Measurements from ENCODE around the gene NIPAL3.
"Not testable (repeated sequence)": the region's sequence is repeated elsewhere in the genome, so short reads cannot be mapped to it uniquely, and the experiment has no call there.

The NIPAL3 gene

DNA sequence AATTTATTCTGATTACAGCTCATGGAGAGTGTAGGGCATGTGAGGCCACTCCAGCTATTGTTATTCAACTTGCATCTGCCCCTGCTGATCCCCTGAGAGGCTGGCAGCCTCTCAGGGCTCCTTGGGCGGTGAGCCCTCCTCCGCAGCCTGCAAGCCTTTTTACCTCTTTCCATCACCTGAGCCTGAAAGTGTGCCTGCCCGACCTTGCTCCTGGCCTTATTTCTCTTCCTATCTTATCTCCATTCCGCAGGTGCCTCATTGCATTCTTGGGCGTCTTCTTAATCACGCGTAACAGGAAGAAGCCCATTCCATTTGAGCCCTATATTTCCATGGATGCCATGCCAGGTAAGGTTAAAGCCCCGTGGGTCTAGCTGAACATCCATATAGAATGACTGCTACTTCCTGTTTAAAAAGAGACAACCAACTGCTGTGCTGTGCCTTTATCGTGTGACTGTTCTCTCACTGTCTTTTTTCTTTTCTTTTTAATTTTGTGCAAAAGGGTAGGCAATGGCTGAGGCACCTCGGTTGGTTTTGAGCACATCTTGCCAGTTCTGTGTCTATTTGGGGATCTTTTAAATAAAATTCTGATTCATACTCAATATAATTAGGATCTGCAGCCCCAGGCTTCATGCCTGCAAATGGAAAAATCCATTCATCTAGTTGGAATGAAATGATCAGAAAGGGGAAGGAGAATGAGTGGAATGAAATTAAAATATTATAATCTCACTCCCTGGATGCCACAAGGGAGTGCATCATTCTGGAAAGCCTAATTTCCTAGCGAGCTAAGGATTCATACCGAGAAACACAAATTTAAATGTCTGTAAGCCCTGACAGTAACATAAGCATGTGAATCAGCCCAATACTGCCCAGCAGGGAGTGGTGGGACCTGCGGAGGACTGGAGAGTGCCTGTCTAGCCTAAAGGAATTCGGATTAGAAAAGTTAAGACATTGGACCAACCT is 48.5 kb downstream of the NIPAL3 start:
- DNase-seq = no peak

DNA sequence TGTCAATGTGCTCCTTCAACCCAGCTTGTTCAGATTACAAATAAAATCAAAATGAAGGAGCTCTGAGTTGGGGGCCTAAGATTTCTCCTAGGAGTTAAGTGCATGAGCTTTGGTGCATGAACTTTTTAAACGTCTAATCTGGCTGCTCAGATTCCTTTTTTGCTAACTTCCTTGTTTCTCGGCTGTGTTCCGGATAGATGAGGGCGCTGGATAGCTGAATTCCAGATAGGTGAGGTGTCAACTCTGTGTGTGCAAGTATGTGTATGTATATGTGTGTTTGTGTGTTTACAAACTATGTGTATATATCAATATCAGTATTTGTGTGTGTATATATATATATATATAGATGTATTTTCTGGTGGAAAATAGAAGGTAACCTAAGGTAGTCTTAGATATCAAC is 49.5 kb downstream of the NIPAL3 start:
- no peak for DNase-seq

DNA sequence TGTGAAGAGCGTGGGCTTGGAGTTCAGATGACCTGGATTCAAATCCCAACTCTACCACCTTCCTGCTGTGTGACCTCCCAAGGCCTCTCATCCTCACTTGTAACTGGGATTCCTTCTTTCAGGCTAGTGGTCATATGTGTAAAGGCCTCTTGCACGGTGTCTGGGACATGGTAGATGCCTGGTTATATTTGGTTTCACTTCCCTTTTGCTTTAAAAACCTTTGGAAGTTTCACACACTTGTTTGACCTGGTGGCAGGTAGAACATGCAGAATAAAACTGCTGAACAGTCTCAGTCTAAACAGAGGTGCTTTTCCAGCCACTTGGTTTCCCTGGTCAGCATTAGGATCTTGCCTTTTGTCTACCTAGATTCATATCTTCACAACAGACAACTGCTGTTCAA is 50.0 kb downstream of the NIPAL3 start:
- DNase-seq = no peak

DNA sequence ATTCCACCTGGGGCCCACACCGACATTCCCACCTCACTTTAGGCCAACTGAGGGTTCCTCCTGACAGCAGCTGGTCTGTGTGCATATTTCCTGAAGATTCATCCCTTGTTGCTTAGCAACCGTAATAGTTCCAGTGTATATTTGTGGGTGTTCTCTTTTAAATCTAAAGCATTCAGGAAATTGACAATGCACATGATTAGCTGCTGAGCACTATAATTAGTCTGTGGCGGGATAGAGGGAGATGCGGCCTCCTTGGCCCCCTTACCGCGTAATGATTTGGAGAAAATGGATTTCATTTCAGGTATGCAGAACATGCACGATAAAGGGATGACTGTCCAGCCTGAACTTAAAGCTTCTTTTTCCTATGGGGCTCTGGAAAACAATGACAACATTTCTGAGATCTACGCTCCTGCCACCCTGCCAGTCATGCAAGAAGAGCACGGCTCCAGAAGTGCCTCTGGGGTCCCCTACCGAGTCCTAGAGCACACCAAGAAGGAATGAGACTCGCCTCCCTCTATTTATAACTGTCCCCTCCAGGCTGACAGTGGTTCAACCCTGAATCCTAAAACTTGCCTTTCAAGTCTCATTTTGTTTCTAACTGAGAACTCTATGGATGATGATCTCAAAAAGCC is 53.2 kb downstream of the NIPAL3 start:
- no peak for DNase-seq

DNA sequence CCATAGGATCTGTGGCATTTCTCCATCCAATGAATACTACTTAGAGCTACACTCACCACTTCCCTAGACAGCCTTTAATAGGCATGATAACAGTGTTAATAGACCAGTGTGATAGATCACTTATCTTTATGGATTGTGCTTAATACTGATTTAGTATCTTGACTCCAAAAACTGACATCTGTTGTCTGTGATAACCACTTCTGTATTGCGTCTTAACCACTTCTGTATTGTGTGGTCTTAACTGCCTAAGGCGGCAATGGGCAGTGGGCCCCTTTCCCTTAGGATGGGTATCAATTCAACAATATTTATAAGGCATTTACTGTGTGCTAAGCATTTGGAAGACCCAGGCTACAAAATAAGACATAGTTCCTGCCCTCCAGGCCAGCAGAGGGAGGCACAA is 55.0 kb downstream of the NIPAL3 start:
- no peak for DNase-seq

DNA sequence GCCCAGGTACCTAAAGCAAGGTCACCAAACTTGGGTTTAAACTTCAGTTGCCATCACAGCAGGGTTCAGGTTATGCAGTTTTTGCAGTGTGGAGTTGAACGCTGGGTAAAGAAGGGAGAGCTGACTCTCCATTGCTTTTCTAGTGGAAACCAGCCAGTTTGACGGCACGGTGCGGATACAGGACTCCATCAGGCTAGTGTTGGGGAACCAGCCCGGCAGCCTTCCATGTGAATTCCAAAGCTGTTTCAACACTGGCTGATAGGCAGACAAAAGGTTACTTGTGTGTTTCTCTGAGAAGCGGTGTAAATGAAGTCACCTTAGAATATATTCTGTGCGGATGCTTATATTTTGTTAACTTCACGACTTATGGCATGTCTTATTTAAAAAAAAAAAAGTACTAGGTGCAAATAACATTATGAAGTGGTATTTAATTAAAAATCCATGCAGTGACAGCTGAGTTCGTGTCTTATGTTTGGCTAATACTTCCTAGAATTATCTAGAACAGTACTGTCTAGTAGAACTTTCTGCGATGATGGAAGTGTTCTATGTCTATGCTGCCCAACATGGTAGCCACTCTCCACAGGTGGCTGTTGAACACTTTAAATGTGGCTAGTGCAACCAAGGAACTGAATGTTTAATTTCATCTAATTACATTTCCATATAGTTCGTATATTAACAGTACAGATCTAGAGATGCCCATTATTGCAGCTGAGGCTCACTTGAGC is 57.1 kb downstream of the NIPAL3 start:
- DNase-seq = no peak

DNA sequence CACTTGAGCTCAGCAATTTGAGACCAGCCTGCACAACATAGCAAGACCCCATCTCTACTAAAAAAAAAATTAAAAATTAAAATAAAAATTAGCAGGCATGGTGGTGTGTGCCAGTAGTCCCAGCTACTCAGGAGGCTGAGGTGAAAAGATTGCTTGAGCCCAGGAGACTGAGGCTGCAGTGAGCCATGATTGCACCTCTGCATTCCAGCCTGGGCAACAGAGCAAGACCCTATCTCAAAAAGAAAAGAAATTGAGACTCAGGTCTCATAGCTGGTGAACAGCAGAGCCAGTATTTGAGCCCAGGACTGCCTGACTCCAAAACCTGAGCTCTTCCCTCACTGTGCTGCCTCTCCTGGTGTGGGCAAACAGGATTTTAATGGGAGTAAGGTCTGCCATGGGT is 58.6 kb downstream of the NIPAL3 start:
- no peak for DNase-seq

DNA sequence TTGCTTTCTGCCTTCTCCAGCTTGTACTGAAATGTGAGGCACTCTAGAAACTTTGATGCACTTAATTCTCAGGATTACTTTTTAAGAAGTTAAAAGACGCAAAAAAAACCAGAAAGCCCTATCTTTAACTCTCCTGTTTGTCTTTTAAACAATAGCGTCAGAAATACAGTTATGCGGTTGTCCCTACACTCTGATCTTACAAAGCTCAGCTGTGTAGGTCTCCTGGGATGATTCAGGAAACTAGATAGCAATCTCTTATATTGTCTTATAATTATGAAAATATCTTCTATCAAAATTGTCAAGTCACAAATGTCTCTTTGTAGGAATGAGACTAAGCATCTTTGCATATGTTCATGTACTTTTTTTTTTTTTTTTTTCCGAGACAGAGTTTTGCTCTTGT is 60.1 kb downstream of the NIPAL3 start:
- DNase-seq = no peak

DNA sequence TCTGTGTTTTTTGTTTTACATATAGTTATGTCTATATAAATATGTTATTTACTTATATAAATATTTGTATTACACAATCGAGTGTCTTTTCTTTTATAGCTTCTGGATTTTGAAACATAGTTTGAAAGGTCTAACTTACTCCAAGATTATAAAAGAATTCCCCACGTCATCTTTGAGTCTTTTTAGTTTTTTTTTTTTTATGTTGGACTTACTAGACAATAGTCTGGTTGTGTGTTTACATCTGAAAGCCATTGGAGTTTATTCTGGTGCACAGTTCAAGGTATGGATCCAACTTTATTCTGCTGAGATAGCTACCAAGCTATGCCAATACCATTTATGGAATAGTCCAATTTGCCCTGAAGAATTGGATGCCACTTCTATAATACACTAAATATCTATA is 61.0 kb downstream of the NIPAL3 start:
- no peak for DNase-seq

DNA sequence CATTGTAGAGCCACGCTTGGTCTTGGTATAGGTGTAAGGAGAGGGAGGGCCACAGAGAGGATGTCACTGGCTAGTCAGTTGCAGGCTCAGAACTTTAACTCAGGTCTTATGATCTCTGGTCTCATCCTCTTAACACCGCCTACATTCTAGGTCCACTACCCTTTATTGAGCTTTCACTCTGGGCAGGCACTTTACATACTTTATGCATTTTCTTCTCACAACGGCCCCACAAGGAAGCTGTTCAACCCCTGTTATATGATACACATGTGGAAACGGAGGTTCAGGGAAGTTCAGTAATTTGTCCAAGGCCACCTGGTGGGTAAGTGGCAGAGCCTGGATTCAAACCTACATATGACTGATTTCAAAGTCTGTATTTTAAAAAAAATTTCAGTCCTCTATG is 61.7 kb downstream of the NIPAL3 start:
- DNase-seq = no peak

DNA sequence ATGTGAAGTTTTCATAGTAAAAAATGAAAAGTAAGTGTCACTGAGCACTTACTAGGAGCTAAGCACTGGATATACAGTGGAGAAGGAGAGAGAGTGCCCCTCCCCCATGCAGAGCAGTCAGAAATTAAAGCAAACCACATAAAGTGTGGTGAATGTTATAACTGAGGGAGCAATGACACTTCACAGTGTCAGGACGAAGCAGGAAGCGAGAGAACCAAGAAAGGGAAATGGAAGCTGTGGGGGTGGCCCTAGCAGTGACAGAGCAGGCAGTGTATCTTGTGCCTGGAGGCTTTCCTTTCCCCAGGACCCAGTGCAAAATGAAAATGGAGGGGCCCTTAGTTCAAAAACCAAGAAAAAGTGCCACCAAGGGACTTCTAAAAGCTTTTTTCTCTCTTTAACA is 65.5 kb downstream of the NIPAL3 start:
- no peak for DNase-seq

DNA sequence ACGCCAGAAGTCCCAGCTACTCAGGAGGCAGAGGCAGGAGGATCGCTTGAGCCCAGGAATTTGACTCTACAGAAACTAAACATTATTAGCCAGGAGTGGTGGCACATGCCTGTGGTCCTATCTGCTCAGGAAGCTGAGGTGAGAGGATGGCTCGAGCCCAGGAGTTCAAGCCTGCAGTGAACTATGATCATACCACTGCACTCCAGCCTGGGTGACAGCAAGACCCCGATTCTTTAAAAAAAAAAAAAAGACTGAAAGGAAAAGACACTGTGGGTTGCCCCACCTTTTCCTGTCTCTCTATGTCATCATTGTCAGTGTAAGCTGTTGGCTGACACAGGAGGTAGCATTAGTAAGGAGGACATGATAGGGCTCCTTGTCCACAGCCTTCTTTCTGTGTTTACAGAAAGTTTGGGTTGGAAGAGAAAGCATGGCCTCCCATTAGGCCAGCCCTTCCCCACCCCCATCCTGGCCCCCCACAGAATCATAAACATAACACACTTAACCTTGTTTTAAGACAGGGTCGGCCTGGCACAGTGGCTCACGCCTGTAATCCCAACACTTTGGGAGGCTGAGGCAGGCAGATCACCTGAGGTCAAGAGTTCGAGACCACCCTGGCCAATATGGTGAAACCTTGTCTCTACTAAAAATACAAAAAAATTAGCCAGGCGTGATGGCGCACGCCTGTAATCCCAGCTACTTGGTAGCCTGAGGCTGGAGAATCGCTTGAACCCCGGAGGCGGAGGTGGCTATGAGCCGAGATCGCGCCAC is 66.4 kb downstream of the NIPAL3 start:
- no peak for DNase-seq

DNA sequence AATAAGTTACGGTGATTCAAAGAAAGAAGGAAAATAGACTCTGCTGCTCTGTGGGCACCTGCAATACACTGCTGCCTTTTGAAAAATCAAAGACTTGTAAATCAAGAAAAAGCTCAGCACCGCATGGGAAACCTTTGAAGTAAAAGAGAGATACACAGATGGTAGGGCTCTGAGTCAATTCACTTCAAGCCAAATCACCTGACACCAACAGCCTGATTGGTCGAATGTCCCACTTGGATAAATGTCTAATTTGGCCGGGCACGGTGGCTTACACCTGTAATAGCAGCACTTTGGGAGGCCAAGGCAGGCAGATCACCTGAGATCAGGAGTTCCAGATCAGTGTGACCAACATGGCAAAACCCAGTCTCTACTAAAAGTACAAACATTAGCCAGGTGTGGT is 67.8 kb downstream of the NIPAL3 start:
- DNase-seq = no peak

DNA sequence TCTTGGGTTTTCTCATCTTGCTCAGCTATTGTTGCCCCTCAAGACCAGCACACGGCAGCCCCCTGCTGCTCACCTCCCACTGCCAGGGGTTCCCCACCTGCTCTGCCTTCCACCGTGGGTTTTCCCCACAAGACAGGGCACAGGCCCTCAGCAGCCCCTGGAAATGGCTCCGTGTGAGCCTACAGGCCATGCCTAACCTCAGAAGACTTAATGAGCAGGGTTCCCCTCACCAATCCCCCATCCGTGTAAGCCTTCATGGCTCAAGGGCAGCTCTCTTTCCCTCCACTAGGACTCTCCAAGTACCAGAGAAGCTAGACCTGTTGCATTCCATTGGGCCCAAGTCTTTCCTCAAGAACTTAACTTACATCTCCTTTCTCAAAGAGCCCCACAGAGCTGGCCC is 68.6 kb downstream of the NIPAL3 start:
- DNase-seq = no peak

DNA sequence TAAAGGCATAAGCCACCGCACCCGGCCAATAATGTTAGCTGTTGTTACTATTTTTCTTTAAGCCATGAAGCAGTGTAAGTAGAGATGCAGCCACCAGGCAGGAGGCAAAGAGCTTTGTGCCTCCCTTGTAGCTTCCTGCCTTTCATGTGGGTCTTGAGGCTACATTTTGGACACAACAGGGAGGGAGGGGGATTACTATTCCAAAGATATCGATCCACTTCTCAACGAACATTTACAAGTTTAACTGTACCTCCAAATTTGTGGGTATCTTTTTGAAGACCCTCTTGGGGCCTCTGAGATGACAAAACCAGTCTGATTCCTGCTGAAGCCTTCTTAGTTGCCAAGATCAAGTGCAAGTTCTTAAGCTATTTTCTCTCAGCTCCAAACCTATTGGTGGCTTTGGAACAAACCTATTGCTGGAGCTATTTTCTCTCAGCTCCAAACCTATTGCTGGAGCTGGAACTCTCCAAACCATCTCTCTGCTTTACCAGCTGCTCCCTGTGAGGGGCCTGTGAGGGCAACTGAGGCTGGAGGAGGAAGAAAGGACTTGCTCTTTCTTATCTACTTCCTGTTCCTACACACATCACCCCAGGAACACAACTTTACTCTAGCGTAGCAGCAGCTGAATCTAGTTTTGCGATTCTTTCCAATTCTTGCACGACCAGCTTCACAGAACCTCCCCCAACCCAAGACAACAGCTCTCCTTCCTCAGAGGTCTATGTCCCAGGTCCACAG is 70.9 kb downstream of the NIPAL3 start:
- DNase-seq = no peak

DNA sequence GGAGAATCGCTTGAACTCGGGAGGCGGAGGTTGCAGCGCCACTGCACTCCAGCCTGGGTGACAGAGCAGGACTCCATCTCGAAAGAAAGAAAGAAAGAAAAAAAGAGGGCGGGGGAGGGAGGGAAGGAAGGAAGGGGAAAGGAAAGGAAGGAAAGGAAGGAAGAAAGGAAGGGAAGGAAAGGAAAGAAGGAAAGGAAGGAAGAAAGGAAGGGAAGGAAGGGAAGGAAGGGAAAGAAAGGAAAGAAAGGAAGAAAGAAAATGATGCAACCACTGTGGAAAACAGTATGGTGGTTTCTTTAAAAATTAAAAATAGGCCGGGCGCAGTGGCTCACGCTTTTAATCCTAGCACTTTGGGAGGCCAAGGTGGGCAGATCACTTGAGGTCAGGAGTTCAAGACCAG is 71.9 kb downstream of the NIPAL3 start:
- DNase-seq = no peak

DNA sequence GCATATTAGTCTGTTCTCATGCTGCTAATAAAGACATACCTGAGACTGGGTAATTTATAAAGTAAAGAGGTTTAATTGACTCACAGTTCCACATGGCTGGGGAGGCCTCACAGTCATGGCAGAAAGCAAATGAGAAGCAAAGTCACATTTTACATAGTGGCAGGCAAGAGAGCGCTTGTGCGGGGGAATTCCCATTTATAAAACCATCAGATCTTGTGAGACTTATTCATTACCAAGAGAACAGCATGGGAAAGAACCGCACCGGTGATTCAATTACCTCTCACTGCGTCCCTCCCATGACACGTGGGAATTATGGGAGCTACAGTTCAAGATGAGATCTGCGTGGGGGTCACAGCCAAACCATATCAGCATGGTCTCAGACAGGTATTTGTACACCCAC is 72.6 kb downstream of the NIPAL3 start:
- not testable (repeated sequence) for DNase-seq

DNA sequence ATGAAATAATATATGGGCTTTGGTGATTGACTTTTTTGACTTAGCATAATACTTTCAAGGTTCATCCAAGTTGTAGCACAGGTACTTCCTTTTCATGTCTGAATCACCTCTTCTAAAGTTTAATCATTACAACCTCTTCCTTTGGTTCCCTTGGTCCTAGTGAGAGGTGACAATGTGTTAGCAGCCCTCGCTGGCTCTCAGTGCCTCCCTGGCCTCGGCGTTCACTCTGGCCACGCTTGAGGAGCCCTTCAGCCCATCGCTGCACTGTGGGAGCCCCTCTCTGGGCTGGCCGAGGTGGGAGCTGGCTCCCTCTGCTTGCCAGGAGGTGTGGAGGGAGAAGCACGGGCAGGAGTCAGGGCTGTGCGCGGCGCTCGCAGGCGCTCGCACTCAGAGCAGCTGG is 74.1 kb downstream of the NIPAL3 start:
- no peak for DNase-seq

DNA sequence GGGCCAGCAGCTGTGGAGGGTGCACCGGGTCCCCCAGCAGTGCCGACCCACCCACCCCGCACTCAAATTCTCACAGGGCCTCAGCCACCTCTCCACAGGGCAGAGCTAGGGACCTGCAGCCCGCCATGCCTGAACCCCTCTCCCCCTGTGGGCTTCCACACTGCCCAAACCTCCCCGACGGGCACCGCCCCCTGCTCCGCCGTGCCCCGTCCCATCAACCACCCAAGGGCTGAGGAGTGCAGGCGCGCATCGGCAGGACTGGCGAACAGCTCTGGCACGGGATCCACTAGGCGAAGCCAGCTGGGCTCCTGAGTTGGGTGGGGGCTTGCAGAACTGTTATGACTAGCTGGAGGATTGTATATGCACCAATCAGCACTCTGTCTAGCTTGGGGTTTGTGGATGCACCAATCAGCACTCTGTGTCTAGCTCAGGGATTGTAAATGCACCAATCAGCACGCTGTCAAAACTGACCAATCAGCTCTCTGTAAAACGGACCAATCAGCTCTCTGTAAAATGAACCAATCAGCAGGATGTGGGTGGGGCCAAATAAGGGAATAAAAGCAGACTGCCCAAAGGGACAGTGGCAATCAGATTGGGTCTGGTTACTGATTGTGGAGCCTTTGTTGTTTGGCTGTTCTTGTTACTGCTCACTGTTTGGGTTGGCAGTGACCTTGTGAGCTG is 74.6 kb downstream of the NIPAL3 start:
- no peak for DNase-seq

DNA sequence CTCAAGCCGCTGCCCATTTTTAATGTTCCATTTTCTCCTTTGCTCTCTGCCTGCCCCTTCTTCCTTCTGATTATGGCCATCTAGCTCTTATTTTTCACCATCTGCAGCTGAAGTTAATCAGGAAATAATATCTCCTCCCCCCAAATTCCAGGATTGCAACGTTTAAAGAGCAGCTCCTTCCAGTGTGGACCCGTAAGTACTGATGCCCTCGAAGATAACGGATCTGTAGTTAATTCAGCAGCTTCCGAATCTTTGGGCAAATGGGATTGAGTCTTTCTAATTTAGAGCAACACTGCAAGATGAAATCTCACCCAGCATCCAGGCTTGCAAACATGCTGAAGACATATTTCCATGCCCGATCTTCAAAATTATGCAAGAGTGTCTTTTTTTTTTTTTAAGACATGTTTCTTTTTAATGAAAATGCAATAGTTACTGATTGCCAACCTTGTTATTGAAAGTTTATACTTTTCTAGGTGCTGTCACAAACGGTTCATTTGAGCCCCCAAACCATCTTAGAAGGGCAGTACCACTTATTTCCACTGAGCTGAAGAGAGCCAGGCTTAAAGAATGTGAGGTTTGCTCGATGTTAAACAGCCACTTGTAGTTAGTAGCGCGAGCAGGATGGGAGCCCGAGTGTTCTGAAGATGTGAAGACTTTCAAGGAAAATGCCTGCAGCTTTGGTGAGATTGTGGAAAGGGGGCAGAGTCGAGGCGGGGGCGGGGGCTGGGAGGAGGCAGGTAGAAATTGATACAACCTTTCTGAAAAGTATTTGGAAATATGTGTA is 76.2 kb downstream of the NIPAL3 start:
- DNase-seq = no peak

DNA sequence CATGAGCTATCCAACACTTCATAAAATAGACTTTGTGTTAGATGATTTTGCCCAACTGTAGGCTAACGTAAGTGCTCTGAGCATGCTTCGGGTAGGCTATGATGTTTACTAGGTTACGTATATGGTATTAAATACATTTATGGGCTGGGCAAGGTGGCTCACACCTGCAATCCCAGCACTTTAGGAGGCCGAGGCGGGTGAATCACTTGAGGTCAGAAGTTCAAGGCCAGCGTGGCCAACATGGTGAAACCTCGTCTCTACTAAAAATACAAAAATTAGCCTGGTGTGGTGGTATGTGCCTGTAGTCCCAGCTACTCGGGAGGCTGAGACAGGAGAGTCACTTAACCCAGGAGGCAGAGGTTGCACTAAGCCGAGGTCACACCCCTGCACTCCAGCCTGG is 77.3 kb downstream of the NIPAL3 start:
- DNase-seq = not testable (repeated sequence)
